AG04449 (cell line): Measurements from ENCODE around the gene TOMM20.

Experiments used
- CTCF ChIA-PET: fragments of 350-600 bp; formaldehyde crosslinking; extraction: SDS; loops from one replicate; lab custom pipeline; 2021; ENCODE audit warnings: antibody characterized with exemption; lab: Yijun Ruan, JAX
- POLR2A ChIA-PET: fragments of 400-600, 350-600 bp; formaldehyde crosslinking; extraction: SDS; loops from one replicate; lab custom pipeline; 2020; ENCODE audit warnings: antibody characterized with exemption, inconsistent platforms; lab: Yijun Ruan, JAX
- DNase-seq: peaks from one replicate; pipeline ENCODE4 v3.0.0-alpha.2; 2010; ENCODE audit warnings: low read depth, low spot score
- H3K4me3 ChIP-seq: 2 replicates; pipeline ENCODE4 v1.5.1; 2011; ENCODE audit warnings: low read depth, mild to moderate bottlenecking, control low read depth, low read length
- CTCF ChIP-seq: IDR thresholded peaks from one replicate; pipeline ENCODE4 v1.5.1; 2011; ENCODE audit warnings: mild to moderate bottlenecking, moderate library complexity, low read length, control low read depth, inconsistent platforms; ENCODE audit not compliant: insufficient read depth; ENCODE audit errors: missing control alignments

The TOMM20 gene

GRCh38 chr1:235079443-235080296 is 49.0 kb downstream of the TOMM20 start:
- TF ChIP-seq CTCF: no peak
- CTCF ChIA-PET: interaction anchor here (0.7 to 1.7 kb wide), 7 partner anchors 15 to 580 kb away, joined by 3 to 6 read pairs (median 4); no protein-coding TSS in a partner anchor
- H3K4me3 ChIP-seq: no peak overlapping the region
- no peak for DNase-seq
- POLR2A ChIA-PET: interaction anchor here (1.4 kb wide), 1 partner anchor 82 kb away, joined by 5 read pairs; no protein-coding TSS in a partner anchor

- no peak overlapping the region for H3K4me3 ChIP-seq
- DNase-seq: no peak
- TF ChIP-seq CTCF: no peak
- CTCF ChIA-PET: interaction anchor here (0.9 to 1.7 kb wide), 4 partner anchors 16 to 579 kb away, joined by 3 to 6 read pairs (median 4); no protein-coding TSS in a partner anchor
- POLR2A ChIA-PET: interaction anchor here (1.4 kb wide), 1 partner anchor 81 kb away, joined by 5 read pairs; no protein-coding TSS in a partner anchor
These were observed 49.9 kb downstream of the TOMM20 start for GRCh38 chr1:235078480-235079381.

GRCh38 chr1:235077571-235078479 is 50.8 kb downstream of the TOMM20 start:
- ChIA-PET POLR2A (no interaction called here), CTCF (interaction anchor here (1.5 kb wide), 1 partner anchor 591 kb away, joined by 5 read pairs; no protein-coding TSS in a partner anchor)
- DNase-seq: no peak
- TF ChIP-seq CTCF: no peak
- no peak overlapping the region for H3K4me3 ChIP-seq

GRCh38 chr1:235077163-235077540 is 51.5 kb downstream of the TOMM20 start:
- TF ChIP-seq CTCF: no peak
- POLR2A ChIA-PET: no interaction called here
- DNase-seq: no peak
- CTCF ChIA-PET: interaction anchor here (0.8 to 1.5 kb wide), 2 partner anchors 590 to 592 kb away, joined by 3 to 5 read pairs; no protein-coding TSS in a partner anchor
- no peak overlapping the region for H3K4me3 ChIP-seq

- CTCF ChIA-PET: interaction anchor here (0.8 to 1.5 kb wide), 2 partner anchors 590 to 592 kb away, joined by 3 to 5 read pairs; no protein-coding TSS in a partner anchor
- DNase-seq: no peak
- no peak for TF ChIP-seq CTCF
- no peak overlapping the region for H3K4me3 ChIP-seq
- POLR2A ChIA-PET: interaction anchor here (1.0 kb wide), 1 partner anchor 98 kb away, joined by 3 read pairs; no protein-coding TSS in a partner anchor
These were observed 52.0 kb downstream of the TOMM20 start for GRCh38 chr1:235076504-235077162.
